HEK293 (cell line): ENCODE measurements around the gene OR52I2.

Experiments used
- CTCF ChIA-PET: fragments of 350-600 bp; formaldehyde crosslinking; extraction: SDS; loops from one replicate; lab custom pipeline; 2021; ENCODE audit warnings: antibody characterized with exemption; lab: Yijun Ruan, JAX
- POLR2A ChIA-PET: fragments of 300-600 bp; formaldehyde crosslinking; extraction: SDS; loops from one replicate; lab custom pipeline; 2020; ENCODE audit warnings: antibody characterized with exemption, inconsistent platforms; lab: Yijun Ruan, JAX
- H3K27ac ChIP-seq: fragments of 200-500 bp; sonication (Bioruptor generic); 2 replicates; pipeline ENCODE4 v1.5.1; 2014; ENCODE audit warnings: low read depth, low read length, control low read depth, inconsistent platforms; ENCODE audit errors: extremely low read depth
- H3K36me3 ChIP-seq, 2 experiments: fragments of 200-500 bp in 1 of 2; sonication (Bioruptor generic) in 1 of 2; 1 replicate in 1 of 2; 2 replicates in 1 of 2; pipeline ENCODE4 v1.5.1; 2014 to 2017; ENCODE audit warnings: inconsistent platforms in 2 of 2, low read length in 2 of 2; ENCODE audit not compliant: control insufficient read depth in 2 of 2, insufficient read depth in 1 of 2
- H3K4me1 ChIP-seq: fragments of 200-500 bp; sonication (Bioruptor generic); 2 replicates; pipeline ENCODE4 v1.5.1; 2014; ENCODE audit warnings: mild to moderate bottlenecking, low read length, inconsistent platforms; ENCODE audit not compliant: control insufficient read depth, insufficient read depth
- H3K4me3 ChIP-seq: 2 replicates; pipeline ENCODE4 v1.5.1; 2011; ENCODE audit warnings: low read depth, mild to moderate bottlenecking, control low read depth, low read length, moderate library complexity
- H3K9me3 ChIP-seq: fragments of 200-500 bp; sonication (Bioruptor generic); 2 replicates; pipeline ENCODE4 v1.5.1; 2014; ENCODE audit warnings: low read depth, low read length, inconsistent platforms; ENCODE audit not compliant: control insufficient read depth, insufficient read depth
- GLIS1 ChIP-seq: fragments of 450-650 bp; formaldehyde crosslinking; IDR thresholded peaks from 2 replicates; pipeline ENCODE4 v1.5.1; 2016; ENCODE audit warnings: missing biosample characterization, missing genetic modification characterization
- KLF10 ChIP-seq: fragments of 450-650 bp; IDR thresholded peaks from 2 replicates; pipeline ENCODE4 v1.5.1; 2018; ENCODE audit warnings: missing biosample characterization, mild to moderate bottlenecking, missing genetic modification characterization
- KLF9 ChIP-seq: fragments of 450-650 bp; formaldehyde crosslinking; IDR thresholded peaks from 2 replicates; pipeline ENCODE4 v1.5.1; 2016; ENCODE audit warnings: missing biosample characterization, missing genetic modification characterization, low read depth
- PBX3 ChIP-seq: sonication (generic); formaldehyde crosslinking; IDR thresholded peaks from 2 replicates; pipeline ENCODE4 v1.8.1; 2022; ENCODE audit warnings: mild to moderate bottlenecking, moderate library complexity, missing genetic modification reagents
- PRDM6 ChIP-seq: fragments of 450-650 bp; formaldehyde crosslinking; IDR thresholded peaks from 2 replicates; pipeline ENCODE4 v1.5.1; 2017; ENCODE audit warnings: missing biosample characterization, missing genetic modification characterization
- ZBTB11 ChIP-seq: fragments of 450-650 bp; formaldehyde crosslinking; conservative IDR thresholded peaks from 2 replicates; pipeline ENCODE4 v1.5.1; 2016; ENCODE audit warnings: low read depth, missing biosample characterization, missing genetic modification characterization
- ZBTB7A ChIP-seq: fragments of 450-650 bp; formaldehyde crosslinking; IDR thresholded peaks from 2 replicates; pipeline ENCODE4 v1.5.1; 2016; ENCODE audit warnings: low read depth, missing biosample characterization, missing genetic modification characterization
- ZBTB8A ChIP-seq: fragments of 450-650 bp; formaldehyde crosslinking; IDR thresholded peaks from 2 replicates; pipeline ENCODE4 v1.5.1; 2016; ENCODE audit warnings: missing biosample characterization, missing genetic modification characterization
- ZEB2 ChIP-seq: fragments of 450-650 bp; formaldehyde crosslinking; IDR thresholded peaks from 2 replicates; pipeline ENCODE4 v1.5.1; 2016; ENCODE audit warnings: missing biosample characterization, missing genetic modification characterization
- ZNF239 ChIP-seq: fragments of 450-650 bp; formaldehyde crosslinking; IDR thresholded peaks from 2 replicates; pipeline ENCODE4 v1.5.1; 2016; ENCODE audit warnings: missing biosample characterization, missing genetic modification characterization
- ZNF248 ChIP-seq: fragments of 450-650 bp; formaldehyde crosslinking; IDR thresholded peaks from 2 replicates; pipeline ENCODE4 v1.5.1; 2017; ENCODE audit warnings: missing biosample characterization, missing genetic modification characterization
- ZNF280C ChIP-seq: fragments of 450-650 bp; formaldehyde crosslinking; IDR thresholded peaks from 2 replicates; pipeline ENCODE4 v1.5.1; 2016; ENCODE audit warnings: missing biosample characterization, missing genetic modification characterization
- ZNF488 ChIP-seq: fragments of 450-650 bp; formaldehyde crosslinking; IDR thresholded peaks from 2 replicates; pipeline ENCODE4 v1.5.1; 2016; ENCODE audit warnings: missing biosample characterization, missing genetic modification characterization
- ZNF501 ChIP-seq: fragments of 450-650 bp; formaldehyde crosslinking; IDR thresholded peaks from 2 replicates; pipeline ENCODE4 v1.5.1; 2016; ENCODE audit warnings: missing biosample characterization, missing genetic modification characterization
- ZNF558 ChIP-seq: fragments of 450-650 bp; formaldehyde crosslinking; IDR thresholded peaks from 2 replicates; pipeline ENCODE4 v1.5.1; 2016; ENCODE audit warnings: missing biosample characterization, missing genetic modification characterization
- ZNF600 ChIP-seq: fragments of 450-650 bp; formaldehyde crosslinking; IDR thresholded peaks from 2 replicates; pipeline ENCODE4 v1.5.1; 2016; ENCODE audit warnings: missing biosample characterization, missing genetic modification characterization
- ZNF623 ChIP-seq: fragments of 450-650 bp; formaldehyde crosslinking; IDR thresholded peaks from 2 replicates; pipeline ENCODE4 v1.5.1; 2016; ENCODE audit warnings: missing biosample characterization, missing genetic modification characterization
- ZNF707 ChIP-seq: fragments of 450-650 bp; formaldehyde crosslinking; IDR thresholded peaks from 2 replicates; pipeline ENCODE4 v1.5.1; 2016; ENCODE audit warnings: missing biosample characterization, missing genetic modification characterization
- TF ChIP-seq, protein P1 (sequence below): fragments of 450-650 bp; formaldehyde crosslinking; IDR thresholded peaks from 2 replicates; pipeline ENCODE4 v1.5.1; 2016; ENCODE audit warnings: missing biosample characterization, missing genetic modification characterization
- TF ChIP-seq, protein P2 (sequence below): fragments of 450-650 bp; formaldehyde crosslinking; IDR thresholded peaks from 2 replicates; pipeline ENCODE4 v1.5.0; 2017; ENCODE audit warnings: missing biosample characterization, missing genetic modification characterization, borderline replicate concordance

The OR52I2 gene

GRCh38 chr11:4637662-4638047, 56.1 kb downstream of the OR52I2 start:
- CTCF ChIA-PET = interaction anchor here (0.5 to 4.3 kb wide), 29 partner anchors 8 to 1773 kb away, joined by 3 to 42 read pairs (median 4); partner anchors contain the start of gene OR51T1
- no peak for TF ChIP-seq ZNF707 (tag by site-specific recombination)
- TF ChIP-seq ZNF248 = no peak
- TF ChIP-seq ZNF600 = no peak
- TF ChIP-seq ZBTB11 (tag by site-specific recombination) = no peak
- no peak for TF ChIP-seq ZNF623 (tag by site-specific recombination)
- TF ChIP-seq KLF10 (tag by site-specific recombination) = no peak
- no peak for TF ChIP-seq GLIS1
- TF ChIP-seq ZNF558 = no peak
- TF ChIP-seq ZNF280C (tag by site-specific recombination) = no peak
- no peak for TF ChIP-seq ZEB2
- TF ChIP-seq, protein P1, sequence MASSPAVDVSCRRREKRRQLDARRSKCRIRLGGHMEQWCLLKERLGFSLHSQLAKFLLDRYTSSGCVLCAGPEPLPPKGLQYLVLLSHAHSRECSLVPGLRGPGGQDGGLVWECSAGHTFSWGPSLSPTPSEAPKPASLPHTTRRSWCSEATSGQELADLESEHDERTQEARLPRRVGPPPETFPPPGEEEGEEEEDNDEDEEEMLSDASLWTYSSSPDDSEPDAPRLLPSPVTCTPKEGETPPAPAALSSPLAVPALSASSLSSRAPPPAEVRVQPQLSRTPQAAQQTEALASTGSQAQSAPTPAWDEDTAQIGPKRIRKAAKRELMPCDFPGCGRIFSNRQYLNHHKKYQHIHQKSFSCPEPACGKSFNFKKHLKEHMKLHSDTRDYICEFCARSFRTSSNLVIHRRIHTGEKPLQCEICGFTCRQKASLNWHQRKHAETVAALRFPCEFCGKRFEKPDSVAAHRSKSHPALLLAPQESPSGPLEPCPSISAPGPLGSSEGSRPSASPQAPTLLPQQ = no peak
- no peak for TF ChIP-seq ZNF239 (tag by site-specific recombination)
- TF ChIP-seq, protein P2, sequence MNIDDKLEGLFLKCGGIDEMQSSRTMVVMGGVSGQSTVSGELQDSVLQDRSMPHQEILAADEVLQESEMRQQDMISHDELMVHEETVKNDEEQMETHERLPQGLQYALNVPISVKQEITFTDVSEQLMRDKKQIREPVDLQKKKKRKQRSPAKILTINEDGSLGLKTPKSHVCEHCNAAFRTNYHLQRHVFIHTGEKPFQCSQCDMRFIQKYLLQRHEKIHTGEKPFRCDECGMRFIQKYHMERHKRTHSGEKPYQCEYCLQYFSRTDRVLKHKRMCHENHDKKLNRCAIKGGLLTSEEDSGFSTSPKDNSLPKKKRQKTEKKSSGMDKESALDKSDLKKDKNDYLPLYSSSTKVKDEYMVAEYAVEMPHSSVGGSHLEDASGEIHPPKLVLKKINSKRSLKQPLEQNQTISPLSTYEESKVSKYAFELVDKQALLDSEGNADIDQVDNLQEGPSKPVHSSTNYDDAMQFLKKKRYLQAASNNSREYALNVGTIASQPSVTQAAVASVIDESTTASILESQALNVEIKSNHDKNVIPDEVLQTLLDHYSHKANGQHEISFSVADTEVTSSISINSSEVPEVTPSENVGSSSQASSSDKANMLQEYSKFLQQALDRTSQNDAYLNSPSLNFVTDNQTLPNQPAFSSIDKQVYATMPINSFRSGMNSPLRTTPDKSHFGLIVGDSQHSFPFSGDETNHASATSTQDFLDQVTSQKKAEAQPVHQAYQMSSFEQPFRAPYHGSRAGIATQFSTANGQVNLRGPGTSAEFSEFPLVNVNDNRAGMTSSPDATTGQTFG (tag by site-specific recombination) = no peak
- no peak for TF ChIP-seq ZNF488
- TF ChIP-seq ZNF501 (tag by site-specific recombination) = no peak
- TF ChIP-seq, all 188 proteins: peak for 0
- H3K4me1 ChIP-seq = no peaks in the 10 kb centered on the region
- POLR2A ChIA-PET = no interaction called here
- H3K27ac ChIP-seq = no peak overlapping the region
- H3K4me3 ChIP-seq = no peak overlapping the region
- no peaks in the 10 kb centered on the region for H3K9me3 ChIP-seq
- H3K36me3 ChIP-seq = no peaks in the 10 kb centered on the region

DNA sequence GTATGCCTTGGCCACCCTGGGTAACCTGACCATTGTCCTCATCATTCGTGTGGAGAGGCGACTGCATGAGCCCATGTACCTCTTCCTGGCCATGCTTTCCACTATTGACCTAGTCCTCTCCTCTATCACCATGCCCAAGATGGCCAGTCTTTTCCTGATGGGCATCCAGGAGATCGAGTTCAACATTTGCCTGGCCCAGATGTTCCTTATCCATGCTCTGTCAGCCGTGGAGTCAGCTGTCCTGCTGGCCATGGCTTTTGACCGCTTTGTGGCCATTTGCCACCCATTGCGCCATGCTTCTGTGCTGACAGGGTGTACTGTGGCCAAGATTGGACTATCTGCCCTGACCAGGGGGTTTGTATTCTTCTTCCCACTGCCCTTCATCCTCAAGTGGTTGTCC, 58.4 kb downstream of the OR52I2 start:
- ChIA-PET CTCF (no interaction called here), POLR2A (no interaction called here)
- no peaks in the 10 kb centered on the region for H3K9me3 ChIP-seq
- no peaks in the 10 kb centered on the region for H3K4me1 ChIP-seq
- H3K4me3 ChIP-seq = no peak overlapping the region
- no peak for TF ChIP-seq PBX3 (CRISPR knock-in tag)
- TF ChIP-seq KLF9 = no peak
- TF ChIP-seq PRDM6 (tag by site-specific recombination) = no peak
- TF ChIP-seq ZBTB8A (tag by site-specific recombination) = no peak
- no peak for TF ChIP-seq ZBTB7A
- no peak overlapping the region for H3K27ac ChIP-seq
- no peaks in the 10 kb centered on the region for H3K36me3 ChIP-seq
